SW 1271 (cell line): ENCODE data around the gene TOMM5.
"Not testable (repeated sequence)": the region's sequence is repeated elsewhere in the genome, so short reads cannot be mapped to it uniquely, and the experiment has no call there.

Source experiments
- DNase-seq, 2 experiments: peaks; one replicate each; lab custom pipeline; 2025; lab: John Stamatoyannopoulos, UW

TOMM5 gene

DNA sequence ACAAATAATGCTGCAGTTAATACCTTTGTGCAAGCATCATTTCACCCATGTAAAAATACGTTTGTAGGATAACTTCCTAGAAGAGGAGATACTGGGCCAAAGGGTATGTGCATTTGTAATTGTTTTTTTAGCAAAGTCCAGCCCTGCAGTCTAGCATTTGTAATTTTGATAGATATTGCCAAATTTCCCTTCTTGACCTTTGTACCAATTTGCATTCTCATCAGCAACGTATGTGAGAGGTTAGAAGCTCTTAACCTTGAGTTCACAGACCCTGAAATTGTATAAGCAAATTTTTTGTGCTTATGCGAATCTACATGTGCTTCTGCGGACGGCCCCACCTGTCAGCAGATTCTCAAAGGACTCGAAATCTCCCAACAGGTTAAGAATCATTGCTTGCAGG, 18.6 kb upstream of the TOMM5 start:
- no peak for DNase-seq

DNA sequence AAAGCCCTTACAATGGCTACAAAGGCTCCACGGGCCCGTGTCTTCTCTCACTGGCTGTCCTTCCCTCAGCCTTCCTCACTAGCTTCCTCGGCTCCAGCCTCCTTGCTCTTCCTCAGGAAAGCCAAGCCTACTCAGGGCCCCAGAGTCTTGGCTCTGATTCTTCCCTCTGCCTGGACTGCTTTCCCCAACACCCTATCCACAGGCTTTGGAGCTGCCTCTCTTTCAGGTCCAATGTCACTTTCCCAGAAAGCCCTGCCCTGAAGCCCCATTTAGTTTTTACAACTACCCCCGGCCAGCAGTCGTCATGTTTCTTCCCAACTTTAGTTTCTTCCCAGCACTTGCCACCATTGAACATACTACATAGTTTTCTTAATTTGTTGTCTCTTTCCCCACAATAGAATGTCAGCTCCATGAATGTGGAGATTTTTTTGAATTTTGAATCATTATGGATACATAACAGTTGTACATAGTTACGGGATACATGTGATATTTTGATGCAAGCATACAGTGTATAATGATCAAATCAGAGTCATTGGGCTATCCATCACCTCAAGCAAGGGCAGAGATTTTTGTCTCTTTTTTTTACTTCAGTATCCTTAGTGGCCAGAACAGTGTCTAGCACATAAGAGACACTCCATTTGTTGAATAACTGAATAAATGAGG, 17.5 kb upstream of the TOMM5 start:
- DNase-seq = no peak

DNA sequence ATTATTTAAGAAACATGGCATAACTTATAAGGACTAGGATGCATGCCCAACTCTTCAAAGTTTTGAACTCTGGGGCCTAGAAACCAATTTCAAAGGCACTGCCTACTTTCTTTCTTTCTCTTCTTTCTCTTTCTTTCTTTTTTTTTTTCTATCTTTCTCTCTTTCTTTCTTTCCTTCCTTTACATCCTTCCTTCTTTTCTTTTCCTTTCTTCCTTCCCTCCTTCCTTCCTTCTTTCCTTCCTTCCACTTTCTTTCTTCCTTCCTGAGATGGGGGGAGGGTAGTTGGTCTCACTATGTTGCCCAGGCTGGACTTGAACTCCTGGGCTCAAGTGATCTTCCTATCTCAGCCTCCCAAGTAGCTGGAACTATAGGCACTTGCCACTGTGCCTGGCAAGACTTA, 15.9 kb upstream of the TOMM5 start:
- no peak for DNase-seq

DNA sequence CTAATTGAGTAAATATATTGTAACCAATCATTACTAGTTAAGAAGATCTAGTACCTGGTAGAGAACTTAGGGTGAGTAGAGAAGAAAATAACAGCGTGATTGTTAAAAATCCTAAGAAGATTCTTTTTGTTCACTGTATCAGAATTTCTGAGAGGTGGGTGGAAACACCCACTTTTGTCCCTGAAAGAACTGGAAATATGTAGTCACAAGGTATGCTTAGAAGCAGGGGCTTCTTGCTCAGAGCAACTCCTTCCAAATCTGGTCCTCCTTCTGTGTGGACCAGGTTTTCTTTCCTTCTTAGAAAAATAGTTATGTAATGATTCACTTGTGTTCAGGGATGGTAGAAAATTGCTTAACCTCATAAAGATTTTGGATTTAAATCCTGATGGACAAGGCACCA, 11.9 kb upstream of the TOMM5 start:
- no peak for DNase-seq

DNA sequence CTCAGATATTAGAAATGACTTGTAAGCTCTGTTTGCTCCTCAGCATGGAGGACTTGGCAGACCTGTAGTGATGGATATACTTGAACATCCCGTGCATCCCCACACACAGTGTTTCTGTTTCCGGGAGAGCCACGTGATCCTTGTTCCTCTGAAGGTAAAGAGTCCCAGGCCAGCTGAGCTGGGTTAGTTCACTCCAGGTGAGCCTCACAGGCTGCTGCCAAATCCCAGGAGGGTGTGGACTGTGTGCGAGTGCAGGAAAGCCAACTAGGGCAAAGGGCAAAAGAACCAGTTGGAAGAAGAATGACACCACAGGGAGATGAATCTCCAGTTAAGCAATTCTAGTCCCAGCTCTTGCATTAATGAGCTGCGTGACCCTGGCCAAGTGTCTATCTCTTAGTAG, 10.4 kb upstream of the TOMM5 start:
- no peak for DNase-seq

DNA sequence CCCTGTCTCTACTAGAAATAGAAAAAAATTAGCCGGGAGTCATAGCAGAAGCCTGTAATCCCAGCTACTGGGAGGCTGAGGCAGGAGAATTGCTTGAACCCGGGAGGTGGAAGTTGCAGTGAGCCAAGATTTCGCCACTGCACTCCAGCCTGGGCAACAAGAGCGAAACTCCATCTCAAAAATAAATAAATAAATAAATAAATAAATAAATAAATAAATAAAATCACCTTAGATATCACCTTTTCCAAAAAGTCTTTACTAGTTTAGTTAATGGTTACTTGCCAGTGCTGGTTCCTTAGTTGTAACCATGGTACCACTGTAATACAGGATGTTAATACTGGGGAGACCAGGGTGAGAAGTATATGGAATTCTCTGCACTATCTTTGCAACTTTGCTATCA, 9.7 kb upstream of the TOMM5 start:
- DNase-seq = not testable (repeated sequence)

DNA sequence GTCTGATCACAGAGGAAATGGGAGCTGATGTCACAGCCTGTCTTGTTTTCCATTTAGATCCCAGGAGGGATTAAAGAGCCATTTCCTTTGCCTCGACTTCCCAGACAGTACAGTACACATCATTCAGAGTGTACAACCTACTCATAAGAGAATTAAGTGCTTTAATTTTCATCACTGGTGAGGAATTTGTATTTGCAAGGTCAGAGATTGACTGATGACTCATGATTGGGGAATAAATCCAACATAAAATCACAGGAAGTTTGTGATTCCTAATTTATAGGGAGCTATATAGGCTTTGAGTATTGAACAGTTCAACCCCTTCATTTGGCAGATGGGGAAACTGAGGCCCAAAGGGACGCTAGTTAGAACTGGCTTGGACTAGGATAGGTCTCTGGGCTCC, 4.1 kb upstream of the TOMM5 start:
- DNase-seq = no peak

DNA sequence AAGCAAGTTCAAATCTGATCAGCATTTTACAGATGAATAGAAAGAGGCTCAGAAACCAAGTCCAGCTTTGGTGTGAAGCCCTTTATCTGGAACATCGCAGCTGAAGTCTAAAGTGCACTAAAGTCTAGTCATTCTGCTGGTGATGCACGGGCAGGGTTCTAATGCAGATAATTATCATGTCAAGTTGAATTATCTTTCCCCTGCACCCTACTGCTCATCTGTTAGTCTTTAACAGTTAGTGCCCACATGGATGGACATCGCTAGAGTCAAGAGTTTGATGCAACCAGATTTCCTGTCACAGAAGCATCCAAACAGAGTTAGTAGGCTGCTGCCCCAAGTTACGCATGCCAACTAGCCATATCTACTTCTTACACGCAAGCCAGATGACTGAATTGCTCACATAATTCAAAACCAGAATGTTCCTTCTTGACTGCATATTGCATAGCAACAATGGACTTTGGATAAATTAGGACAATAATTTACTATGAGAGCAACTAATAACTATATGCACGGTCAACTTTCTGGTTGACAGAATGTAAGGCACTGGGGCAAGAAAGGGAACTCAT, 1.6 kb upstream of the TOMM5 start:
- no peak for DNase-seq

DNA sequence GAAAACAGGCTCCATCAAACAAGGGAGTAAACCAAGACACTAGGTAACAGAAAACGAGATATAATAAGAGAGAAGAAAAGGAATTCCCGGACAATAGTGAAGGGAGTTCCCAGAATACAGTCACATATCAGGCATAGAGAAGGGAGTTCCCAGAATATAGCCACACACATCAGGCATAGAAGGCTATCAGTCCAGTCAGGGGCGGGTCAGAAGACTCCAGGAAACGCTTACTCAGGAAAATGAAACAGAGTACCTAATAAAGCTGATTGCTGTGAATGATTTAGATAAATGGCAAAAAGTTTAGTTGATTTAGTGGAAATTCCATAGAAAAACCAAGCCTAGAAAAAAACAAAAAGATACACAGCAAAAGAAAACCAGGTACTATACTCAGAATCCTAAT, 4.9 kb downstream of the TOMM5 start:
- DNase-seq = no peak

DNA sequence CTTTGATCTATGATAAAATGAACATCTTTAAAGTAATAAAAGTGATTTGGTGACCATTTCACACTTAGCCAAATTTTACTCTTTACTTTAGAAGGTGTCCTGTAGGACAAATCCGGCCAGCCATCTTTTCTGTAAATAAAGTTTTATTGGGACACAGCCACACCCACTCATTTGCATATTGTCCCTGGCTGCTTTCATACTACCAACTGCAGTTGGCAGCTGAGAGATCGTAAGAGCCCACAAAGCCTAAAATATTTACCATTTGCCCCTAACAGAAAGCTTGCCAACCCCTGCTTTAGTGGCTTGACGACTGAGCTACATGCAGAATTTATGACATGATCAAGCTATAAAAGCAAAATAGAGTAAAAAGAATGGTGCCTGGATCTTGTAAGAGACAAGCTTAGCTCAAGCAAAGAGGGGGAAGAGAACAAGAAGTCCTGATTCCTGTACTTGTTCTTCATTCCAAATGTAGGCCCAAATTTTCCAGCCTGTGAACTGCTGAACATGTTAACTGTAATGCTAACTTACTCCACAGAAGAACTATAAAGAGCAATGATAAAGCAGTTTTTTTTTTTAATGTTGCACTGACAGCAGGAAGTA, 8.8 kb downstream of the TOMM5 start:
- DNase-seq = no peak

DNA sequence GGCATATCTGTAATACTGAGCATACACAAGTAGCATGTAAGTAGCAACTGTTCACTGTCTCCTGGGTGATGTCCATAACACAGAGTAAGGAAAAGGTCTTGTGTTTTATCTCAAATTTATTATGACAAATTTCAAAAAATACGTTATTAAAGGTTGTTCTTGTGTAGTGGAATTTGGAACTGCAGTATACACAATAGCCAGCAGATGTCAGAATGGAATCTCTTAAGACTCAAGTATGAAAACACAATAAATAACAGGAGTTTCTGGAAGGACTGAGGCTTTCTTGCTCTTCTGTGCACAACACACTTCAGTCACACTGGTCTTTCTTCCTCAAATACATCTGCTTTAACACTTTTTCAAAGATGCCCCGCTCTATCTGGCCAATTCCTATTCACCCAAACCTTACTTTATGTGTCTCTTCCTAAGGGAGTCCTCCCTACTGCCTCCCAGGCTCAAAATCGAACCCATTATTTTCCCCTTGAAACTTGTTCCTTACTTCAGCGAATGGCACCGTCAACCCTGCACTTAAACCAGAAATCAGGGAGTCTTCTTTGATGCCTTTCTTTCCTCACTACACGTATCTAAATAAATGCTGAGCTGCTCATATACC, 9.7 kb downstream of the TOMM5 start:
- DNase-seq = peak in 1 of 2 experiments; percentile 24

DNA sequence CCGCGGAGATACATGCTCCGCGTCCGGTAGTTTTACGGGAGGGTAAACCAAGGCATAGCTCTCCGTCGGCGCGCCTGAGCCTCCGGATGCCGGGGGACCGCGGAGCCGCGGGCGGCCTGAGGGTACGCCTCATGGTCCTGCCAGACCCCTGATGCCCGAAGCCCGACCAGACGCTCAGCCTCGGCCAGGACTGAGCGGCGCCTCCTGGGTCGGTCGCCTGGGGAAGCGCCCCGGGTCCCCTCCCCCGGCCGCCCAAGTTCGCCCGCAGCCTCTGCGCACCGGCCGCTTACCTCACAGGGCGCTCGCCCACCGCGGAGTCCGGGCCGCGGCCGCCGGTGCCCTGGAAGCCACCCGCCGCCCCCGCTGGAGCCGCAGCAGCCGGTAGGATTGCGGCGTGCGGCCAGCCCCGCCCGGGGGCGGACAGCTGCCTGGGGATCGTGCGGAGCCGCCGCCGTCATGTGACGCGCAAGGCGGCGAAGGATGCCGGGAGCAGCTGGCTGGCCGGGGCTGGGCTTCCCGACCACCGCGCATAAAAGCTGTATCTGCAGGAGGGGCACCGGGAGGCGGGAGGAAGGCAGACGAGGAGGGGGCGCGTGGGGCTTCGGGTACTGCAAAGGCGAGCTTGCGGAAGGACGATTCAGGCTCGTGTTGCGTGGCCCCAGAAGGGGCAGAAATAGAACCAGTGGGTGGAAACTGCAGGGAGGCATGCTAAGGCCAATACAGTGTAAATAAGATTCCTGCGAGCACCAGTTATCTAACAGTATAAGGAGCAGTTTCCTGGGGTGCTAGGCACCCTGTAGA, 16.3 kb downstream of the TOMM5 start, which contains the start of gene FBXO10:
TSS of gene FBXO10 (minus strand) at position 460 of the 801 bp plus-strand sequence. CDS start 34,612 bp downstream, outside the sequence.
- peak in 1 of 2 experiments; percentile 27 for DNase-seq

DNA sequence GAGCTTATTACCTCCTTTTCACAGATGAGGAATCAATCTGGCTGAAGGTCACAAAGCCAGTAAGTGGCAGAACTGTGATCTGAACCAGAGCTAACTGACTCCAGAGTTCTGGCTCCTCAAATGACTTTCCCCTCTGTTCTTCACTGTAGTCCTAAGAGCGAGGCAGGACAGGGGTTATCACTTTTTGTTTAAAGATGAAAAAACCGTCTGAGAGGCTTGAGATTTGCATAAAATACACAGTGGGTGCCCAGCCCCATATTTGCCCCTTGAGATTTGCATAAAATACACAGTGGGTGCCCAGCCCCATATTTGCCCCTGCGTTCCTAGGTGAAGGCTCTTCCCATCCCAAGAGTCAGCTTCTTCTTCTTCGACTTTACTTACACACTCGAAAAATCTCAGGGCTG, 16.9 kb downstream of the TOMM5 start:
- no peak for DNase-seq

DNA sequence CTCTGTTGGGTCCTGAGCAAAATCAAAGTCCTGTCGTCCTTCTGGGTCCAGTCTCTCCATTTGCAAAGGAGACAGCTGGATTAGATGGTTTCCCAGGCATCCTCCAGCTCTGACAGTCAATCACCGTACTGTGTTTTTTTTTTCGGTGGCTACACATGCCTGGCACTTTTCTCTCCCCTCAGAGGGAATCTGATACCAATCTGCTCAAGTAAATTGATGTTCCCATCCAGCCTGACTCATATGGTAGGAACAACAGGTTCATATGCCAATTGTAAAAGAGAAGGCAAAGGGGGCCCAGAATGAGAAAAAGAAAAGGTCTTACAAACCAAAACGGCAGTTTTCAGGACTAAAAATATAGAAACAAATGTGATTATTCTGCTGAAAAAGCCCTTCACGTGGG, 17.4 kb downstream of the TOMM5 start:
- DNase-seq = no peak

DNA sequence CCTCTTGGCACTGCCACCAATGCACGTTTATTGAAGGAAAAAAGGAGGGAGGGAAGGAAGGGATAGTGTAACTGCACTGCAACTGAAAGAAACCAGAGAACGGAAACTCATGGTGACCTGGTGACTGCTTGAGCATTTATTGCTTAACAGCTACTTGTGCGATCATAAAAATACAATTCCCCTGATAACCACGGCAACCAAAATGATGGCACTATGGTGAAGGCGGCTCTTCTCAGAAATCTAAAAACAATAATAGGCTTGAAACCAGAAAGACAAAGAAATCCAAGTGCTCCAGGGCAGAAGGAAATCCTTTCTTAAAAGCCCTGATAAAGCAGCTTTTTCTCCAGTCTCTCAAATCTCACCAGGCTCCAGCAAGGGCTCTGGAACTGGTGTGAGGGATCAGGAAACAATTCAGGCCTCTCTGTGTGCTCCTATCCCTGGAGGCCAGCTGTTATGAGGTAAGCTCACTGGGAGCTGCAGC, 18.1 kb downstream of the TOMM5 start:
- no peak for DNase-seq

DNA sequence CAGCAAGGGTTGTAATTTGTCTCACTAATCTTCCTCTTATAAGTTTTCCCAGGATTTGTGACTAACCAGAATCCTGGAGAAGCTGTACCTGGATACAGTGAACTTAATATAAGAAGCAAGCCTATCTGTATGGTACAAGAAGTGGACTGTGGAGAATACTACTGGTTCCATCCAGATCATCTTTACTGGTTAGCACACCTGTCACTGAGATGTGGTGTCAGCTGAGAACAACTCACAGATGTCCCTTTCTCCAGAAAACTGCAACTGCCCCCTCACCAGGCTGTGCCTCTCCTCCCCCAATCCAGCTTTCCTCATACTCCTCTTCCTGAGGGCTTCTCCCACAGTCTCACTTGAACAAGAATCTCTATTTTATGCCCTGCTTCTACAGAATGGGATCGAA, 21.1 kb downstream of the TOMM5 start:
- no peak for DNase-seq

DNA sequence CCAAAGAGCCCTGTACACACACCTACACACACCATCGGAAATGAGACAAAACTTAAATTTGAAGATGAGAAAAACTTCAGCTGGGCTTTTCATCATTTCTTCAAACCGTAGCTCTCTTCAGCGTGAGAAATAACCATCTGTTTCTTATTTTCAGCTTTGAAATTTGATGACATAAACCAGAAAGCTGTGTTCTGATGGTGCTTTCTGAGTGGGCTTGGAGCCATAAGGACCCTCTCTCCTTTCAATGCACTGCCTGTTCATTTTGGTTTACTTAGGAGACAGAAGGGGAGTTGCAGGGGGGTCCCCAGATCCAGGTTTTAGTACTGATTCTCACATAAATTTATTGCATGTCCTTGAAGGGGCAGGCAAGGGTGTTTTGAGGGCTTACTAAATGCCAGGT, 25.7 kb downstream of the TOMM5 start:
- DNase-seq = no peak

DNA sequence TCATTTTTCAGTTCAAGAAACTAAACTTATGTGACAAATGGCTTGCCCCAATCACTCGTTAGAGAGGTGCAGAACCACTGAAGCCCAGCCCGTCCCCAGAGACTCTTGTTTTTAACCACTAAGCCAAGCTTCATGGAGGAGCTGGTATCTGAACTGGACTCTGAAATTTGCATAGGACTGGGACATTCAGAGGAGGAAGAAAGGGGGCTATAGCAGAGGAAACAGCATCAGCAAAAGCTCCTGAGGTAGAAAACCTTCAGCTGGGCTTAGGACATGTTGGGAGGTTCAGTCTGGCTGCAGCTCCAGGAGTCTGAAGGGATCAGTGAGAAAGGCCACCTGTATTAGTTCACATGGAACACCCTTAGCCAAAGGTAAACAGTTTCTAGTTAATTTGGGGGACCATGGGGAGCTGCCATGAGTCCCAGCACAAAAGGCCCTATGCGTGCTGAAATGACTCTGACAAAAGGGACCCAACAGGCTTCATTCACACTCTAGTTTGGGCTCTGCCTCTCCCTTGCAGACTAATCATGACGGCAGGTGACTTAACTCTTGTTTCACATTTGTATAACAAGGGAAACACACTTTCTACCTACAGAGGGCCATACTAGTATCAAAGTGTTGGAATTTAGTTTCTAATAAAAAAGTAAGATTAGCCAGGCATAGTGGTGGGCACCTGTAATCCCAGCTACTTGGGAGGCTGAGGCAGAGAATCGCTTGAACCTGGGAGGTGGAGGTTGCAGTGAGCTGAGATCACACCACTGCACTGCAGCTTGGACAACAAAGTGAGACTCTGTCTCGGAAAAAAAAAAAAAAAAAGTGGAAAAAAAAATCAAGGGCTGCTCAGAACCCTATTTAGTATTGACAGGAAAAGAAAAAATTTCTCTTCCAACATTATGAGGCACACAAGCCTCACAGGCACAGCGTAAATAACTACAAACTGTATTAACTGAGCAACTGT, 26.5 kb downstream of the TOMM5 start:
- DNase-seq = no peak

DNA sequence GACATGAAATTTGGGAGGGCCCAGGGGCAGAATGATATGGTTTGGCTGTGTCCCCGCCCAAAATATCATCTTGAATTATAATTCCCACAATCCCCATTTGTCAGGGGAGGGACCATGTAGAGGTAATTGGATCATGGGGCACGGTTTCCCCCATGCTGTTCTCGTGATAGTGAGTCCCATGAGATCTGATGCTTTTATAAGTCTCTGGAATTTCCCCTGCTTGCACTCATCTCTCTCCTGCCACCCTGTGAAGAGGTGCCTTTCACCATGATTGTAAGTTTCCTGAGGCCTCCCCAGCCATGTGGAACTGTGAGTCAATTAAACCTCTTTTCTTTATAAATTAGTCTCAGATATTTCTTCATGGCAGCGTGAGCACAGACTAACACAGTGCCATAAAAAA, 27.5 kb downstream of the TOMM5 start:
- DNase-seq = no peak

DNA sequence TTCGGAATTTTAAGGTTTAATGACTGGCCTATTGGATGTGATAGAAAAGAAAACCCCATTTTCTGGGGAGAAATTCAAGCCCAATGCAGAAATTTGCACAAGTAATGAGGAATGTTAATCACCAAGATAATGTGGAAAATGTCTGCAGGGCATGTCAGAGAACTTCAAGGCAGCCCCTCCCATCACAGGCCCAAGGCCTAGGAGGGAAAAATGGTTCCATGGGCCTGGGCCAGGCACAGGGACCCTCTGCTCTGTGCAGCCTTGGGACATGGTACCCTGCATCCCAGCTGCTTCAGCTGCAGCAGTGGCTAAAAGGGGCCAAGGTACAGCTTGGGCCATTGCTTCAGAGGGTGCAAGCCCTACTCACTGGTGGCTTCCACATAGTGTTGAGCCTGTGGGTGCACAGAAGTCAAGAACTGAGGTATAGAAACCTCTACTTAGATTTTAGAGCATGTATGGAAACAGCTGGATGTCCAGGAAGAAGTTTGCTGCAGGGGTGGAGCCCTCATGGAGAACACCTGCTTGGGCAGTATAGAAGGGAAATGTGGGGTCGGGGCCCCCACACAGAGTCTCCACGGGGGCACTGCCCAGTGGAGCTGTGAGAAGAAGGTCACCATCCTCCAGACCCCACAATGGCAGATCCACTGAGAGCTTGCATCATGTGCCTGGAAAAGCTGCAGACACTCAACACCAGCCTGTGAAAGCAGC, 28.4 kb downstream of the TOMM5 start:
- DNase-seq = no peak
